ENCODE measurements around the gene BRIX1. TPM values are rescaled to one million over a fixed set of nuclear protein-coding genes. Genes with fewer than 3 reads are reported as not detected.

Gene BRIX1
- total and polyA plus RNA-seq, 10 donors = 17.8 to 28.3 (median 22.1) TPM

DNA sequence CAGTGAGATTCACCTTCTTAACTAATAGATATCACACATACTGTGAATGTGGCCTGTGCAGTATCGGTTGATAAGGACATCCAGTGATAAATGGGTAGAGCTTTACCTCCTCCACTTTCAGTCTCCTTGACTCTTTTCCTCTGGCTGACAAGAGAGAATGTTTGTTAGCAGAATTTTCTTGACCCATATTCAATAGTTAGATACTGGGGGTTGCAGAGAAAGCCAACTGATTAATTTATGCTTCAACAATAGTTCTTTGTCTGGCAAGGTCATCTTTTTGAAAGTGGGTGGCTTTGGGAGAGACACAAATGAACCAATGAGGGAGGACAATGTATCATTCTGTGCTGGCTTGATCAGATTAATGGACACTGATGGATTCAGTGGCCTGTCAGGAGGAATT lies 46.3 kb upstream of the BRIX1 start:
- H3K4me1 ChIP-seq = peaks cover 0 to 3% (median under 1%) of the 10 kb centered on the region in 6 donors
- 64 to 85% (median 68%) methylated on average over 1 of the region's 1 CpG for WGBS, 5 donors
- H3K27ac ChIP-seq = no peak overlapping the region
- intact Hi-C loops (cut with DNase I; ENCODE audit: low total_unique reads) = no loop called here
- no peak for TF ChIP-seq POLR2A (IDR thresholded peaks at IDR 0.05)
- TF ChIP-seq, protein P1, sequence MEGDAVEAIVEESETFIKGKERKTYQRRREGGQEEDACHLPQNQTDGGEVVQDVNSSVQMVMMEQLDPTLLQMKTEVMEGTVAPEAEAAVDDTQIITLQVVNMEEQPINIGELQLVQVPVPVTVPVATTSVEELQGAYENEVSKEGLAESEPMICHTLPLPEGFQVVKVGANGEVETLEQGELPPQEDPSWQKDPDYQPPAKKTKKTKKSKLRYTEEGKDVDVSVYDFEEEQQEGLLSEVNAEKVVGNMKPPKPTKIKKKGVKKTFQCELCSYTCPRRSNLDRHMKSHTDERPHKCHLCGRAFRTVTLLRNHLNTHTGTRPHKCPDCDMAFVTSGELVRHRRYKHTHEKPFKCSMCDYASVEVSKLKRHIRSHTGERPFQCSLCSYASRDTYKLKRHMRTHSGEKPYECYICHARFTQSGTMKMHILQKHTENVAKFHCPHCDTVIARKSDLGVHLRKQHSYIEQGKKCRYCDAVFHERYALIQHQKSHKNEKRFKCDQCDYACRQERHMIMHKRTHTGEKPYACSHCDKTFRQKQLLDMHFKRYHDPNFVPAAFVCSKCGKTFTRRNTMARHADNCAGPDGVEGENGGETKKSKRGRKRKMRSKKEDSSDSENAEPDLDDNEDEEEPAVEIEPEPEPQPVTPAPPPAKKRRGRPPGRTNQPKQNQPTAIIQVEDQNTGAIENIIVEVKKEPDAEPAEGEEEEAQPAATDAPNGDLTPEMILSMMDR (IDR thresholded peaks at IDR 0.05 in 8 of 11, conservative IDR thresholded peaks at IDR 0.05 in 3 of 11) = no peak
- no peak for TF ChIP-seq POLR2AphosphoS5 (IDR thresholded peaks at IDR 0.05)
- H3K27me3 ChIP-seq (replicated peaks in 1 of 7) = no peaks in the 10 kb centered on the region
- H3K9me3 ChIP-seq = no peaks in the 10 kb centered on the region
- no peak for DNase-seq
- no peaks in the 10 kb centered on the region for H3K36me3 ChIP-seq
- no peak overlapping the region for H3K4me3 ChIP-seq

DNA sequence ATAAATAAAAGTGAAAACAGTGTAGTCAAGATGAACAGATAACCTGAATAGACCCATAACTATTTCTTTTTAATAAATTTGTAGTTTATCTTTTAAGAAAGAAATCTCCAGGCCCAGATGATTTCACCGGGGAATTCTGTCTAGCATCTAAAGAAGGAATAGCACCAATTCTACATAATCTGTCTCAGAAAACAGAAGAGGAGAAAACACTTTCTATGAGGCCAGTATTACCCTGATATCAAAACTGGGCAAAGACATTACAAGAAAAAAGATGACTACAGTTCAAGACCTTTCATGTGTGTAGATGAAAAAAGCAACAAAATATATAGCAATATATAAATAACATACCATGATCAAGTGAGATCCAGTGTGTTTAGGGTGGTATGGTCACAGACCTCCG lies 45.1 kb upstream of the BRIX1 start:
- intact Hi-C loops (cut with DNase I; ENCODE audit: low total_unique reads) = no loop called here
- WGBS, 5 donors = 90 to 95% (median 92%) methylated on average over 2 of the region's 2 CpGs
- no peak for TF ChIP-seq POLR2AphosphoS5 (IDR thresholded peaks at IDR 0.05)
- no peak for TF ChIP-seq POLR2A (IDR thresholded peaks at IDR 0.05)
- TF ChIP-seq, protein P1 (IDR thresholded peaks at IDR 0.05 in 8 of 11, conservative IDR thresholded peaks at IDR 0.05 in 3 of 11) = no peak
- peaks cover 0 to 3% (median 0%) of the 10 kb centered on the region in 6 donors for H3K4me1 ChIP-seq
- no peak for DNase-seq
- H3K4me3 ChIP-seq = no peak overlapping the region
- H3K9me3 ChIP-seq = peaks cover 0 to 3% (median 1%) of the 10 kb centered on the region in 8 donors
- no peak overlapping the region for H3K27ac ChIP-seq
- H3K36me3 ChIP-seq = no peaks in the 10 kb centered on the region
- H3K27me3 ChIP-seq (replicated peaks in 1 of 7) = no peaks in the 10 kb centered on the region

DNA sequence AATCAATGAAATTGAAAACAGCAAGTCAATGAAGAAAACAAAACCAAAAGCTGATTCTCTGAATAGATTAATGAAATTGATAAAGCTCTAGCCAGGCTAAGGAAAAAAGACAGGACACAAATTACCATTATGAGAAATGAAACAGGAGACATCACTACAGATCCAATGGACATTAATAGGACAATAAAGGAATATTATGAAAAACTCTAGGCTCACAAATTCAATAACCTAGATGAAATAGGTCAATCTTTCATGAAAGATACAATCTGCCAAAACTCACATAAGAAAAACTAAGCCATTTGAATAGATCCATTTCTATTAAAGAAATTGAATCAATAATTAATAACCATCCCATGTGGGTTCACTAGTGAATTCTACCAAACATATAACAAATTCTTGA lies 39.2 kb upstream of the BRIX1 start:
- Histone ChIP-seq H3K9me3 (peaks cover 0 to 28% (median 20%) of the 10 kb centered on the region in 8 donors), H3K4me3 (no peak overlapping the region), H3K27me3 (replicated peaks in 1 of 7) (no peaks in the 10 kb centered on the region), H3K4me1 (no peaks in the 10 kb centered on the region), H3K36me3 (no peaks in the 10 kb centered on the region), H3K27ac (no peak overlapping the region)
- DNase-seq = no peak
- intact Hi-C loops (cut with DNase I; ENCODE audit: low total_unique reads) = no loop called here
- TF ChIP-seq POLR2A (IDR thresholded peaks at IDR 0.05) = no peak
- TF ChIP-seq, protein P1 (IDR thresholded peaks at IDR 0.05 in 8 of 11, conservative IDR thresholded peaks at IDR 0.05 in 3 of 11) = no peak
- TF ChIP-seq POLR2AphosphoS5 (IDR thresholded peaks at IDR 0.05) = no peak

DNA sequence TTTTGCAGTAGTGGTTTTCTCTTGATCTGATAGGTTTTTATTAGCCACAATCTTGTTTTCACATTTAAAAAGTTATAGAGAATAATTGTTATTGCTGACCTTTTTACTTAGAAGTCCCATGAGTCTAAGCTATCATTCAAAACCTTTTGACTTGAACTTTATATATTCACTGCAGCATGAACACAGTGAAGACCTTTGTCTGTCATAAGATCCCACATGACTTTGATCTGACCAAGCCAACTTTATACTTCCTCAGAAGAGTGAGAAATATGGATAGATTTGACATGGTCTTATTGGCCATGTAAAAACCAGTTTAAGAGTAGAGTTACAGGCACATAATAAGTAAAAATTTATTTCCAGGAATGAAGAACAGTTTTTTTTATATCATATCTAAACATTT lies 34.3 kb upstream of the BRIX1 start:
- Histone ChIP-seq H3K4me1 (no peaks in the 10 kb centered on the region), H3K27ac (no peak overlapping the region), H3K36me3 (no peaks in the 10 kb centered on the region), H3K4me3 (no peak overlapping the region), H3K27me3 (replicated peaks in 1 of 7) (no peaks in the 10 kb centered on the region), H3K9me3 (peaks cover 0 to 16% (median 9%) of the 10 kb centered on the region in 8 donors)
- no peak for DNase-seq
- intact Hi-C loops (cut with DNase I; ENCODE audit: low total_unique reads) = no loop called here
- TF ChIP-seq POLR2AphosphoS5 (IDR thresholded peaks at IDR 0.05) (no peak), POLR2A (IDR thresholded peaks at IDR 0.05) (no peak)
- TF ChIP-seq, protein P1 (IDR thresholded peaks at IDR 0.05 in 8 of 11, conservative IDR thresholded peaks at IDR 0.05 in 3 of 11) = no peak
